ENCODE measurements around the gene PFN2. TPM values are rescaled to one million over a fixed set of nuclear protein-coding genes. Genes with fewer than 3 reads are reported as not detected.
"Not testable (repeated sequence)": the region's sequence is repeated elsewhere in the genome, so short reads cannot be mapped to it uniquely, and the experiment has no call there.

Gene PFN2
- total RNA-seq, 1 donor from 2014 or later = 71.8 TPM

- DNase-seq; ATAC-seq; intact Hi-C loops (cut with micrococcal nuclease): not testable (repeated sequence)
Measured at GRCh38 chr3:149938392-149939055, 32.2 kb downstream of the PFN2 start.

GRCh38 chr3:149936812-149937230 is 33.9 kb downstream of the PFN2 start:
- intact Hi-C loops (cut with micrococcal nuclease) = no loop called here
- peak; percentile 70 for ATAC-seq
- no peak for DNase-seq

GRCh38 chr3:149934524-149934923 is 36.2 kb downstream of the PFN2 start:
- DNase-seq (no peak), ATAC-seq (peak; percentile 88)
- intact Hi-C loops (cut with micrococcal nuclease) = no loop called here

GRCh38 chr3:149933858-149934257 is 36.8 kb downstream of the PFN2 start:
- DNase-seq (no peak), ATAC-seq (no peak)
- intact Hi-C loops (cut with micrococcal nuclease) = no loop called here

GRCh38 chr3:149933008-149933407 is 37.7 kb downstream of the PFN2 start:
- DNase-seq = no peak
- no peak for ATAC-seq
- intact Hi-C loops (cut with micrococcal nuclease) = no loop called here

GRCh38 chr3:149920119-149920518 is 50.6 kb downstream of the PFN2 start:
- intact Hi-C loops (cut with micrococcal nuclease) = no loop called here
- DNase-seq (no peak), ATAC-seq (no peak)

- ATAC-seq (no peak), DNase-seq (no peak)
- intact Hi-C loops (cut with micrococcal nuclease) = no loop called here
Measured at GRCh38 chr3:149919509-149919908, 51.2 kb downstream of the PFN2 start.

GRCh38 chr3:149917124-149917667 is 53.5 kb downstream of the PFN2 start:
- intact Hi-C loops (cut with micrococcal nuclease) = no loop called here
- ATAC-seq (peak; percentile 29), DNase-seq (no peak)

Other genes starting within 250 kb of the PFN2 start
- 16.8 TPM for gene COMMD2, start 218.4 kb downstream of the PFN2 start, total RNA-seq
- not detected for gene ANKUB1, start 178.3 kb downstream of the PFN2 start, total RNA-seq
- 51.2 TPM for gene RNF13, start 157.7 kb downstream of the PFN2 start, total RNA-seq

Data from left ventricle myocardium superior (tissue), 1 donor.